HG03103 (cell line): ENCODE measurements around the gene RPTOR.
"Not testable (repeated sequence)": the region's sequence is repeated elsewhere in the genome, so short reads cannot be mapped to it uniquely, and the experiment has no call there.

Experiments
- ATAC-seq: cut with Tn5 transposase; IDR thresholded peaks from one replicate; pipeline ENCODE4 v1.9.1; 2021; ENCODE audit warnings: low read depth; ENCODE audit not compliant: unreplicated experiment

Gene RPTOR, protein sequence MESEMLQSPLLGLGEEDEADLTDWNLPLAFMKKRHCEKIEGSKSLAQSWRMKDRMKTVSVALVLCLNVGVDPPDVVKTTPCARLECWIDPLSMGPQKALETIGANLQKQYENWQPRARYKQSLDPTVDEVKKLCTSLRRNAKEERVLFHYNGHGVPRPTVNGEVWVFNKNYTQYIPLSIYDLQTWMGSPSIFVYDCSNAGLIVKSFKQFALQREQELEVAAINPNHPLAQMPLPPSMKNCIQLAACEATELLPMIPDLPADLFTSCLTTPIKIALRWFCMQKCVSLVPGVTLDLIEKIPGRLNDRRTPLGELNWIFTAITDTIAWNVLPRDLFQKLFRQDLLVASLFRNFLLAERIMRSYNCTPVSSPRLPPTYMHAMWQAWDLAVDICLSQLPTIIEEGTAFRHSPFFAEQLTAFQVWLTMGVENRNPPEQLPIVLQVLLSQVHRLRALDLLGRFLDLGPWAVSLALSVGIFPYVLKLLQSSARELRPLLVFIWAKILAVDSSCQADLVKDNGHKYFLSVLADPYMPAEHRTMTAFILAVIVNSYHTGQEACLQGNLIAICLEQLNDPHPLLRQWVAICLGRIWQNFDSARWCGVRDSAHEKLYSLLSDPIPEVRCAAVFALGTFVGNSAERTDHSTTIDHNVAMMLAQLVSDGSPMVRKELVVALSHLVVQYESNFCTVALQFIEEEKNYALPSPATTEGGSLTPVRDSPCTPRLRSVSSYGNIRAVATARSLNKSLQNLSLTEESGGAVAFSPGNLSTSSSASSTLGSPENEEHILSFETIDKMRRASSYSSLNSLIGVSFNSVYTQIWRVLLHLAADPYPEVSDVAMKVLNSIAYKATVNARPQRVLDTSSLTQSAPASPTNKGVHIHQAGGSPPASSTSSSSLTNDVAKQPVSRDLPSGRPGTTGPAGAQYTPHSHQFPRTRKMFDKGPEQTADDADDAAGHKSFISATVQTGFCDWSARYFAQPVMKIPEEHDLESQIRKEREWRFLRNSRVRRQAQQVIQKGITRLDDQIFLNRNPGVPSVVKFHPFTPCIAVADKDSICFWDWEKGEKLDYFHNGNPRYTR (N-terminal part only)

GRCh38 chr17:80544655-80545498 is at the start of gene RPTOR:
Gene RPTOR, plus strand, starts transcription at chr17:80544838. Its CDS starts 792 bp downstream, at chr17:80545630.
- no peak for ATAC-seq

- no peak for ATAC-seq
Measured at GRCh38 chr17:80497726-80498241, 46.9 kb upstream of the RPTOR start.

- ATAC-seq = no peak
Measured at GRCh38 chr17:80498242-80498919, 46.3 kb upstream of the RPTOR start.

DNA sequence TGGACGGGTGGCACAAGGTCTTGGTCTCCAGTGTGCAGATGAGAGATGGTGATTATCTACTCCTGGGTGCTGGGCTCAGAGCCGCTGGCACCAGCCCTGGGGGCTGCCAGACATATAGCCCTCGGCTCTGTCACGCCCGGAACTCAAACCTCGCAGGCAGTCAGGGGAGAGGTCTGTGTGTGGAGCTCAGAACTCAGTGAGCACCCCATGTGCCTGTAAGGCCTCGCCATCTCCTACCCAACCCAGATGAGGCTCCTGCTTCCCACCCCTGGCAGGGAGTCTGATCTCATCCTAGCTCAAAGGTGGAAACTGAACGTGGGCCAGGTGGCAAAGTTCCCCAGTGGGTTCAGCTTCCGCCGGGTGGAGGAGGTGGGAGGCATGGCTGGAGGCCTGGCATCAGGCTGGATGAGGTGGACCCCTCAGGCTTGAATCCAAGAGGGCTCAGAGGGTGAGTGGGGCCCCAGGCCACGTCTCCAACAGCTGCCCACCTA is 45.7 kb upstream of the RPTOR start:
- no peak for ATAC-seq

DNA sequence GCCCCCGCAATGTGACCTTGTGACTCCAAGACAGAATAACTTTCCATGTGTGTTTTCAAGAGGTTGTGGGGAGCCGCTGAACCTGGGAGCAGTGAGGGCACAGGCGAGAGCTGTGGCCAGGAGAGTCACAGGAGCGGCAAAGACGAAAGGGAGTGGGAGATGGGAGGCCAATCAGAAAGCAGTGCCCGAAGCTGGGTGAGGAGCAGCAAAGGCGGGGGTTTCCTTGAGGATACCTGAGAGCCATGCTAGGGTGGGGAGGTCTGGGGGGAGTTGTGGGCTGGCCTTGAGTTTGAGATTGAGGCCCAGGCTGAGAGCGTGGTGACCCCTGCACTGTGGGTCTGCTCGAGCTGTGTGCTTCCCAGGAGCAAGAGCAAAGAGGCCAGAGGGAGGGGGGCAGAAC is 45.1 kb upstream of the RPTOR start:
- ATAC-seq = no peak

GRCh38 chr17:80499961-80500665 is 44.5 kb upstream of the RPTOR start:
- no peak for ATAC-seq

DNA sequence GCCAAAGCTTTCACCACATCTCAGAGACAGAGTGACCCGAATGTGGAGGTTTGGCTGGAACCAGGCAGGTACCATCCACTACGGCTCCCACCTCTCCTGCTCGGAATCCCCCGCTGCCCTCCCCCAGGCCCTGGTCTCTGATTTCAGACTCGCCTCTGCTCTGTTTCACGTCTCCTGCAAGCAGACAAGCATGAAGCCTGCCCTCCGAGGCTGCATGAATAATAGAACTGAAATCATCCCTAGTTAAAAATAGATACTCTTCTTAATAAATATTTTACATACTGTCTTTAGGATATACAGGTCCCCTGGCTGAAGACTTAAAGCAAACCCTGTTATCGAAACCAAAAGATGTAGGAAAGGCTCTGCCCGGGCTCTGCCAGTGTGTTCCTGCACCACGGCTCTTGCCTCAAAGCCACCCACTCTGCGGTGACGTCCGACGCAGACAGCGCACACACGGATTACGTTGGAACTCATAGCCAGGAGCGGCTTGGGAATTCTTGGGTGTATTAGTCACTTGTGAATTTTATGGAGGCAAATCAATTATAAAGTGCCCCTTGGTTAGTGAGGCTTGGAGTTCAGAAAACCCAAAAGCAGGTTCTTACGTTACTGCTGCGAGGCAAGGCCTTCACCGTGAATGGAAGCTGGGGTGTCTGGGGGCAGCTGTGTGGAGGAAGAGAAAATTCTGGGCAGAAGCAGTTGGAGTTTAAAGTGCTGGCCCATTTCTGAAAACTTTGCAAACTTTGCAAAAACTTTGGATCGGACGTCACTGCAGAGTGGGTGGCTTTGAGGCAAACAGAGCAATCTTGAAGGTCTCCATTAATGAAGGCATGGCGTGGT is 42.7 kb upstream of the RPTOR start:
- ATAC-seq = no peak

GRCh38 chr17:80502578-80502877 is 42.1 kb upstream of the RPTOR start:
- ATAC-seq = no peak

DNA sequence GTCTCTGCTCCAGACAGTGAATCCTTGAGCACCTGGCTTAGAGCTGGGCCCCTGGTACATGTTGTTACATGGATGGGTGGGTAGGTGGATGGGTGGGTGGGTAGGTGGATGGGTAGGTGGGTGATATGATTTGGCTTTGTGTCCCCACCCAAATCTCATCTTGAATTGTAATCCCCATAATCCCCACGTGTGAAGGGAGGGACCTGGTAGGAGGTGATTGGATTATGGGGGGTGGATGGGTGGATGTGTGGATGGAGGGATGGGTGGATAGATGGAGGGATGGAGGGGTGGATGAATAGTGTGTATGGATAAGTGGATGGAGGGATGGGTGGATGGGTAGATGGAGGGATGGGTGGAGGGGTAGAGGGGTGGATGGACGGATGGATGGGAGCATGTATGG is 41.6 kb upstream of the RPTOR start:
- ATAC-seq = no peak

- ATAC-seq = no peak
Measured at GRCh38 chr17:80503921-80504320, 40.7 kb upstream of the RPTOR start.

GRCh38 chr17:80504686-80505413 is 39.8 kb upstream of the RPTOR start:
- no peak for ATAC-seq

DNA sequence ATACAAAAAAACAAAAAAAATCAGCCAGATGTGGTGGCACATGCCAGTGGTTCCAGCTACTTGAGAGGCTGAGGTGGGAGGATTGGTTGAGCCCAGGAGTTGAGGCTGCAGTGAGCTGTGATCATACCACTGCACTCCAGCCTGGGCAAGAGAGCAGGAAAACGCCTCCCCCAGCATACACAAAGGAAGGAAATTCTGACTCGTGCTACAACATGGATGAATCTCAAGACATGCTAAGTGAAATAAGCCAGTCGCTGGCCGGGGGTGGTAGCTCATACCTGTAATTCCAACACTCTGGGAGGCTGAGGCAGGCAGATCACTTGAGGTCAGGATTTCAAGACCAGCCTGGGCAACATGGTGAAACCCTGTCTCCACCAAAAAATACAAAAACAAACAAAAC is 37.5 kb upstream of the RPTOR start:
- ATAC-seq = not testable (repeated sequence)

GRCh38 chr17:80507965-80508364 is 36.7 kb upstream of the RPTOR start:
- ATAC-seq = no peak

DNA sequence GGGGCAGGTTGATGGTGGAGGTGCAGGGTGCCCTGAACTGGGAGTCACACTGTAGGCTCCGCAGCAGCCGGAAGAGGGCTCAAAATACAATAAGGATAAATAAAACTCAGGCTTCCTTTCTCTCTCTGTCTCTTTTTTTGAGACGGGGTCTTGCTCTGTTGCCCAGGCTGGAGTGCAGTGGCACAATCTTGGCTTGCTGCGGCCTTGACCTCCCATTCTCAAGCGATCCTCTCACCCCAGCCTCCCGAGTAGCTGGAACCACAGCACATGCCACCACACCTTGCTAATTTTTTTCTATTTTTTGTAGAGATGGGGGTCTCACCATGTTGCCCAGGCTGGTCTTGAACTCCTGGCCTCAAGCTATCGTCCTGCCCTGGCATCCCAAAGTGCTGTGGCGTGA is 35.3 kb upstream of the RPTOR start:
- ATAC-seq = no peak

DNA sequence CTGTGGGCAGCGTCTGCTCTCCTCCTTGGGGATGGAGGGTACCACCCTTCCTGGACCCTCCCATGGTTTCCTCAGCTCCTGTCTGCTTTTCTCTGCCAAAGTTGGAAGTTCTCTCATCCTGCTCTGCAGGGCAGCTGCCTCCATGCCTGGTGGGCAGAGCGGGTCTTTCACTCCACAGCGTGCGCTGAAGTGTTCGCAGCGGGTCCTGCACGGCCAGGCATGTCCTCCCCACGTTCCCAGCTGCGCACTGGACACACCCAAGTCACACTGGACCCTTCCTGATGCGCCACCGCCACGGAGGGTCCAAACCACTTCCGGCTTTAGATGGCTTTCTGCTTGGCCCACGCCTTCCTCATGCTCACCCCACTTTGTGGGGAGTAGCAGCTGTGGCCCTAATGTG is 34.5 kb upstream of the RPTOR start:
- no peak for ATAC-seq

DNA sequence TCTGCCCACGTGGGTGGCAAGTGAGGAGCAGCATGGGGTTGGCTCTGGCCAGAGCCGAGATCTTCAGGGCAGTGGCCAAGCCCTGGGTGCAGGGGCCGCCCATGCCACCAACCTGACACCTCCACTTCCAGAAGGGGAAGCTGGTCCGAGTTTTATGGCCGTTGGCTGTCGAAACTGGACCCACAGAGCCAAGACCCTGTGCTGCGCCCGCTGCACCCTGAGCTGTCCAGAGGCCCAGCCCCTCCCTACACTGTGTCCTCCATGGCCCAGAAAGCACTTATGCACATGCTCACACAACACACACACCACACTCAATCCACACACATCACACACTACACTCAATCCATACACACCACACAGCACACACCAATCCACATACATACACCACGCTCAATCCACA is 33.9 kb upstream of the RPTOR start:
- no peak for ATAC-seq
